Fibroblast of lung (primary cell): ENCODE measurements around the gene DNAJC1.

Source experiments
- EZH2 ChIP-seq: IDR thresholded peaks from 2 replicates; pipeline ENCODE4 v1.5.1; 2012; ENCODE audit warnings: low read length, control low read depth, mild to moderate bottlenecking; ENCODE audit errors: missing control alignments
- TF ChIP-seq, protein P1 (sequence below), 2 donors: IDR thresholded peaks in 1 of 2; conservative IDR thresholded peaks in 1 of 2; 1 replicate in 1 of 2; 2 replicates in 1 of 2; pipeline ENCODE4 v1.5.1; 2011 to 2012; ENCODE audit warnings: low read length in 2 of 2, control low read depth in 1 of 2, inconsistent platforms in 1 of 2, low read depth in 1 of 2, mild to moderate bottlenecking in 1 of 2

DNA sequence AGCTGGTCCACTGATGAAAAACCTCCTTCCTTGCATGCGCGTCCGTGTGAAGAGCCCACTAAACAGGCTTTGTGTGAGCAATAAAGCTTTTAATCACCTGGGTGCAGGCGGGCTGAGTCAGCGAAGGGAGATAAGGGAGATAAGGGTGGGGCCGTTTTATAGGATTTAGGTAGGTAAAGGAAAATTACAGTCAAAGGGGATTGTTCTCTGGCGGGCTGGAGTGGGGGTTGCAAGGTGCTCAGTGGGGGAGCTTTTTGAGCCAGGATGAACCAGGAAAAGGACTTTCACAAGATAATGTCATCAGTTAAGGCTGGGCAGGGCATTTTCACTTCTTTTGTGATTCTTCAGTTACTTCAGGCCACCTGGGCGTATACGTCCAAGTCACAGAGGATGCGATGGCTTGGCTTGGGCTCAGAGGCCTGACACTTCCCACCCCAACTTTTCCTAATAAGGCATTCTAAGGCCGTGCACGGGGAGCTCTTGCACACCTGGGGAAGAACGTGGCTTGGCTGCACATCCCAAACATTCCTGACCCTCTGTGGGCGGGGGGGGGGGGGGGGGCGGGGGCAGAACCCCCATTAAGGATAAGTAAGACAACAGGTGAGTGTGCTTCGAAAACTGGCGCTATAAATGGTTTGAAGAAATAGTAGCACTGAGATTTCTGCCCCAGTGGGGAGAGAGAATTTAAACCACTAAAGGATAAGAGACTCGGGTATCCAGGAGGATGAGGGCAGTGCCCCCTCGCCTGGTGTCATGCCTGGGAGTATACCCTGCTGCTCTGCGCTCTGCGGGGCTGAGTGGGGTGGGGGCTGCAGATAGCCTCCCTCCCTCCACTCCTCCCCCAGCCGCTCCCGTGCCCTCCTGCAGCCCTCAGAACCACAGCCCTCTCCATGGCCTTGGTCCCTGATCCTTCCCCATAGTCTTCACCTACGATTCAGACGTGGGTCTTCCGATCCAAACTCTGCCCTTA lies 251.9 kb downstream of the DNAJC1 start:
- TF ChIP-seq, protein P1, sequence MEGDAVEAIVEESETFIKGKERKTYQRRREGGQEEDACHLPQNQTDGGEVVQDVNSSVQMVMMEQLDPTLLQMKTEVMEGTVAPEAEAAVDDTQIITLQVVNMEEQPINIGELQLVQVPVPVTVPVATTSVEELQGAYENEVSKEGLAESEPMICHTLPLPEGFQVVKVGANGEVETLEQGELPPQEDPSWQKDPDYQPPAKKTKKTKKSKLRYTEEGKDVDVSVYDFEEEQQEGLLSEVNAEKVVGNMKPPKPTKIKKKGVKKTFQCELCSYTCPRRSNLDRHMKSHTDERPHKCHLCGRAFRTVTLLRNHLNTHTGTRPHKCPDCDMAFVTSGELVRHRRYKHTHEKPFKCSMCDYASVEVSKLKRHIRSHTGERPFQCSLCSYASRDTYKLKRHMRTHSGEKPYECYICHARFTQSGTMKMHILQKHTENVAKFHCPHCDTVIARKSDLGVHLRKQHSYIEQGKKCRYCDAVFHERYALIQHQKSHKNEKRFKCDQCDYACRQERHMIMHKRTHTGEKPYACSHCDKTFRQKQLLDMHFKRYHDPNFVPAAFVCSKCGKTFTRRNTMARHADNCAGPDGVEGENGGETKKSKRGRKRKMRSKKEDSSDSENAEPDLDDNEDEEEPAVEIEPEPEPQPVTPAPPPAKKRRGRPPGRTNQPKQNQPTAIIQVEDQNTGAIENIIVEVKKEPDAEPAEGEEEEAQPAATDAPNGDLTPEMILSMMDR (conservative IDR thresholded peaks at IDR 0.05 in 1 of 2, IDR thresholded peaks at IDR 0.05 in 1 of 2; ENCODE audit: low read depth in 1 of 2, low read length in 2 of 2): no peak
- no peak for TF ChIP-seq EZH2
